ENCODE data around the gene DNAH1. TPM values are rescaled to one million over a fixed set of nuclear protein-coding genes. Genes with fewer than 3 reads are reported as not detected.

DNAH1 gene
- total and polyA plus RNA-seq, 2 donors from 2014 or later = 1.7 to 12.1 TPM

- no peak for TF ChIP-seq CTCF (IDR thresholded peaks at IDR 0.05; ENCODE audit: borderline replicate concordance, extremely low read depth, insufficient read depth)
- Histone ChIP-seq H3K4me3 (ENCODE audit: low read length in 3 of 3) (no peak overlapping the region), H3K27me3 (ENCODE audit: control insufficient read depth, insufficient read depth, low read length) (no peaks in the 10 kb centered on the region), H3K27ac (ENCODE audit: low read depth in 2 of 2, low read length in 2 of 2) (no peak overlapping the region), H3K9me3 (ENCODE audit: control insufficient read depth in 2 of 3, insufficient read depth in 1 of 3, low read length in 3 of 3) (no peaks in the 10 kb centered on the region), H3K36me3 (ENCODE audit: control insufficient read depth in 2 of 3, insufficient read depth in 3 of 3, low read length in 3 of 3) (peaks cover 0 to 16% (median 8%) of the 10 kb centered on the region in 3 donors), H3K9ac (ENCODE audit: low read length in 3 of 3) (no peak overlapping the region), H3K4me1 (ENCODE audit: control insufficient read depth in 2 of 3, insufficient read depth in 2 of 3, low read depth in 1 of 3, low read length in 3 of 3) (no peaks in the 10 kb centered on the region)
- FAIRE-seq = no peak
- no peak for DNase-seq
- intact Hi-C loops (cut with DNase I) = no loop called here
Observed at GRCh38 chr3:52374173-52374572, 58.1 kb downstream of the DNAH1 start.

- Histone ChIP-seq H3K27ac (ENCODE audit: low read depth in 2 of 2, low read length in 2 of 2) (no peak overlapping the region), H3K36me3 (ENCODE audit: control insufficient read depth in 2 of 3, insufficient read depth in 3 of 3, low read length in 3 of 3) (peaks cover 0 to 9% (median 2%) of the 10 kb centered on the region in 3 donors), H3K9ac (ENCODE audit: low read length in 3 of 3) (no peak overlapping the region), H3K4me3 (ENCODE audit: low read length in 3 of 3) (no peak overlapping the region), H3K9me3 (ENCODE audit: control insufficient read depth in 2 of 3, insufficient read depth in 1 of 3, low read length in 3 of 3) (no peaks in the 10 kb centered on the region), H3K4me1 (ENCODE audit: control insufficient read depth in 2 of 3, insufficient read depth in 2 of 3, low read depth in 1 of 3, low read length in 3 of 3) (no peaks in the 10 kb centered on the region), H3K27me3 (ENCODE audit: control insufficient read depth, insufficient read depth, low read length) (no peaks in the 10 kb centered on the region)
- DNase-seq (no peak), FAIRE-seq (no peak)
- no peak for TF ChIP-seq CTCF (IDR thresholded peaks at IDR 0.05; ENCODE audit: borderline replicate concordance, extremely low read depth, insufficient read depth)
- intact Hi-C loops (cut with DNase I) = no loop called here
Observed at GRCh38 chr3:52379610-52380009, 63.5 kb downstream of the DNAH1 start.

GRCh38 chr3:52380023-52380422 lies 63.9 kb downstream of the DNAH1 start:
- no peaks in the 10 kb centered on the region for H3K27me3 ChIP-seq (ENCODE audit: control insufficient read depth, insufficient read depth, low read length)
- DNase-seq (no peak), FAIRE-seq (no peak)
- H3K36me3 ChIP-seq (ENCODE audit: control insufficient read depth in 2 of 3, insufficient read depth in 3 of 3, low read length in 3 of 3) = peaks cover 0 to 9% (median 2%) of the 10 kb centered on the region in 3 donors
- no peak for TF ChIP-seq CTCF (IDR thresholded peaks at IDR 0.05; ENCODE audit: borderline replicate concordance, extremely low read depth, insufficient read depth)
- no peaks in the 10 kb centered on the region for H3K9me3 ChIP-seq (ENCODE audit: control insufficient read depth in 2 of 3, insufficient read depth in 1 of 3, low read length in 3 of 3)
- H3K4me1 ChIP-seq (ENCODE audit: control insufficient read depth in 2 of 3, insufficient read depth in 2 of 3, low read depth in 1 of 3, low read length in 3 of 3) = no peaks in the 10 kb centered on the region
- H3K4me3 ChIP-seq (ENCODE audit: low read length in 3 of 3) = no peak overlapping the region
- H3K9ac ChIP-seq (ENCODE audit: low read length in 3 of 3) = no peak overlapping the region
- no peak overlapping the region for H3K27ac ChIP-seq (ENCODE audit: low read depth in 2 of 2, low read length in 2 of 2)
- intact Hi-C loops (cut with DNase I) = no loop called here

GRCh38 chr3:52381623-52382022 lies 65.5 kb downstream of the DNAH1 start:
- FAIRE-seq (no peak), DNase-seq (no peak)
- intact Hi-C loops (cut with DNase I) = no loop called here
- no peak overlapping the region for H3K9ac ChIP-seq (ENCODE audit: low read length in 3 of 3)
- H3K27ac ChIP-seq (ENCODE audit: low read depth in 2 of 2, low read length in 2 of 2) = no peak overlapping the region
- H3K27me3 ChIP-seq (ENCODE audit: control insufficient read depth, insufficient read depth, low read length) = no peaks in the 10 kb centered on the region
- no peaks in the 10 kb centered on the region for H3K36me3 ChIP-seq (ENCODE audit: control insufficient read depth in 2 of 3, insufficient read depth in 3 of 3, low read length in 3 of 3)
- H3K4me3 ChIP-seq (ENCODE audit: low read length in 3 of 3) = no peak overlapping the region
- TF ChIP-seq CTCF (IDR thresholded peaks at IDR 0.05; ENCODE audit: borderline replicate concordance, extremely low read depth, insufficient read depth) = no peak
- no peaks in the 10 kb centered on the region for H3K9me3 ChIP-seq (ENCODE audit: control insufficient read depth in 2 of 3, insufficient read depth in 1 of 3, low read length in 3 of 3)
- H3K4me1 ChIP-seq (ENCODE audit: control insufficient read depth in 2 of 3, insufficient read depth in 2 of 3, low read depth in 1 of 3, low read length in 3 of 3) = no peaks in the 10 kb centered on the region
